Brain microvascular endothelial cell (primary cell): Measurements from ENCODE around the gene RARA.
"Not testable (repeated sequence)": the region's sequence is repeated elsewhere in the genome, so short reads cannot be mapped to it uniquely, and the experiment has no call there.

ENCODE experiments used
- DNase-seq: peaks from one replicate; pipeline ENCODE4 v3.0.0-alpha.2; 2020
- H3K27ac ChIP-seq: fragments of 250-450 bp; sonication (Bioruptor Pico); 2 replicates; pipeline ENCODE4 v1.5.1; 2020; ENCODE audit warnings: mild to moderate bottlenecking, moderate library complexity
- H3K27me3 ChIP-seq: fragments of 250-450 bp; sonication (Bioruptor Pico); replicated peaks from 2 replicates; pipeline ENCODE4 v1.5.1; 2020; ENCODE audit warnings: mild to moderate bottlenecking
- H3K36me3 ChIP-seq: fragments of 250-450 bp; sonication (Bioruptor Pico); replicated peaks from 2 replicates; pipeline ENCODE4 v1.5.1; 2020; ENCODE audit warnings: mild to moderate bottlenecking
- H3K4me3 ChIP-seq: 2 replicates; pipeline ENCODE4 v1.5.1; 2011; ENCODE audit warnings: low read depth, mild to moderate bottlenecking, control low read depth, low read length, moderate library complexity
- CTCF ChIP-seq: IDR thresholded peaks from 2 replicates; pipeline ENCODE4 v1.5.1; 2011; ENCODE audit warnings: low read depth, mild to moderate bottlenecking, moderate library complexity, low read length, control low read depth, inconsistent platforms; ENCODE audit errors: missing control alignments
- in situ Hi-C: cut with HindIII; loops from 2 replicates; pipeline ENCODE4 v1.10.0; 2017; ENCODE audit warnings: low sequenced_read_pairs, low pct_ligation_motif_present

Gene RARA

GRCh38 chr17:40301315-40301714 is 7.7 kb upstream of the RARA start:
- Histone ChIP-seq H3K27ac (no peak overlapping the region), H3K36me3 (no peaks in the 10 kb centered on the region), H3K27me3 (no peaks in the 10 kb centered on the region), H3K4me3 (no peak overlapping the region)
- peak; percentile 39 for TF ChIP-seq CTCF
- DNase-seq: no peak
- in situ Hi-C loops: loop anchor here (5.0 to 25.0 kb wide), 2 partner anchors 51 to 236 kb away; no protein-coding TSS in a partner anchor

GRCh38 chr17:40303009-40303657 is 5.8 kb upstream of the RARA start:
- peak; percentile 76 for TF ChIP-seq CTCF

GRCh38 chr17:40303708-40304551 is 5.0 kb upstream of the RARA start:
- no peak for TF ChIP-seq CTCF
- in situ Hi-C loops: loop anchor here (5.0 to 25.0 kb wide), 2 partner anchors 48 to 233 kb away; no protein-coding TSS in a partner anchor
- no peak for DNase-seq
- Histone ChIP-seq H3K27me3 (no peaks in the 10 kb centered on the region), H3K4me3 (no peak overlapping the region), H3K27ac (no peak overlapping the region), H3K36me3 (no peaks in the 10 kb centered on the region)

More at GRCh38 chr17:40303009-40303657, 5.8 kb upstream of the RARA start:
- H3K27ac ChIP-seq: no peak overlapping the region
- peak; percentile 67 for DNase-seq
- H3K36me3 ChIP-seq: no peaks in the 10 kb centered on the region
- no peaks in the 10 kb centered on the region for H3K27me3 ChIP-seq
- in situ Hi-C loops: loop anchor here (5.0 to 25.0 kb wide), 2 partner anchors 49 to 234 kb away; no protein-coding TSS in a partner anchor
- H3K4me3 ChIP-seq: no peak overlapping the region

GRCh38 chr17:40304552-40304863 is 4.5 kb upstream of the RARA start:
- not testable (repeated sequence) for H3K4me3 ChIP-seq, DNase-seq, H3K27me3 ChIP-seq, H3K36me3 ChIP-seq, H3K27ac ChIP-seq
- in situ Hi-C loops: loop anchor here (5.0 to 25.0 kb wide), 2 partner anchors 48 to 233 kb away; no protein-coding TSS in a partner anchor

- H3K27me3 ChIP-seq, H3K4me3 ChIP-seq, H3K27ac ChIP-seq, DNase-seq, H3K36me3 ChIP-seq: not testable (repeated sequence)
- in situ Hi-C loops: loop anchor here (5.0 to 25.0 kb wide), 2 partner anchors 47 to 232 kb away; no protein-coding TSS in a partner anchor
Measured at GRCh38 chr17:40304866-40305265, 4.1 kb upstream of the RARA start.

- H3K27ac ChIP-seq: no peak overlapping the region
- in situ Hi-C loops: loop anchor here (25.0 kb wide), 1 partner anchor 231 kb away; no protein-coding TSS in a partner anchor
- no peak for DNase-seq
- TF ChIP-seq CTCF: no peak
- no peaks in the 10 kb centered on the region for H3K36me3 ChIP-seq
- no peaks in the 10 kb centered on the region for H3K27me3 ChIP-seq
- H3K4me3 ChIP-seq: no peak overlapping the region
Measured at GRCh38 chr17:40306395-40306794, 2.6 kb upstream of the RARA start.
